Endothelial cell of umbilical vein (primary cell): ENCODE results near the gene VAV3. TPM values are rescaled to one million over a fixed set of nuclear protein-coding genes. Genes with fewer than 3 reads are reported as not detected.

Experiments used
- BruUV-seq: library from RNA; stranded (reverse); fragments of 400-500 nt; replicated peaks from 2 replicates; lab custom pipeline; 2021; lab: Mats Ljungman, UMichigan
- CTCF ChIA-PET: fragments of 300-600, 350-600 bp; sonication (Branson Sonifier 250); formaldehyde crosslinking; loops from one replicate; lab custom pipeline; 2021; ENCODE audit warnings: antibody characterized with exemption, inconsistent platforms; lab: Charles Lee
- POLR2A ChIA-PET: fragments of 300-600, 350-600 bp; sonication (Branson Sonifier 250); formaldehyde crosslinking; loops from one replicate; lab custom pipeline; 2021; ENCODE audit warnings: antibody characterized with exemption, inconsistent platforms; lab: Charles Lee
- DNase-seq: peaks from one replicate; pipeline ENCODE4 v3.0.0-alpha.2; 2011; ENCODE audit warnings: low read depth, low spot score
- FAIRE-seq: peaks from 2 replicates; lab custom pipeline; 2011; peaks lifted over from hg19 to GRCh38; lab: Jason Lieb, UNC
- H2AFZ ChIP-seq: 2 replicates; pipeline ENCODE4 v1.6.0; 2012; ENCODE audit warnings: low read depth, low read length, control low read depth, inconsistent platforms
- H3K27ac ChIP-seq: 2 replicates; pipeline ENCODE4 v1.5.1; 2011; ENCODE audit warnings: low read depth, mild to moderate bottlenecking, control low read depth, low read length, moderate library complexity; ENCODE audit not compliant: insufficient read depth
- H3K27me3 ChIP-seq, 2 experiments: 2 replicates each; pipeline versions ENCODE4 v1.6.0 to v1.6.1; 2011; ENCODE audit warnings: low read length in 2 of 2, mixed read lengths in 1 of 2; ENCODE audit not compliant: control insufficient read depth in 2 of 2, insufficient read depth in 2 of 2
- H3K36me3 ChIP-seq, 2 experiments: 2 replicates in 1 of 2; 3 replicates in 1 of 2; pipeline ENCODE4 v1.5.1; 2011; ENCODE audit warnings: low read length in 2 of 2, mild to moderate bottlenecking in 1 of 2, moderate library complexity in 1 of 2; ENCODE audit not compliant: control insufficient read depth in 2 of 2, insufficient read depth in 2 of 2; ENCODE audit errors: extremely low read depth in 1 of 2
- H3K4me1 ChIP-seq: 3 replicates; pipeline ENCODE4 v1.5.1; 2011; ENCODE audit warnings: mild to moderate bottlenecking, low read length; ENCODE audit not compliant: control insufficient read depth, insufficient read depth; ENCODE audit errors: extremely low read depth
- H3K4me2 ChIP-seq: 2 replicates; pipeline ENCODE4 v1.6.1; 2011; ENCODE audit warnings: low read length, control low read depth, mixed read lengths; ENCODE audit not compliant: insufficient read depth
- H3K4me3 ChIP-seq, 3 experiments: fragments of 200-600 bp in 1 of 3; sonication (generic), shearing (Covaris generic) in 1 of 3; replicated peaks in 1 of 3; 2 replicates each; pipeline ENCODE4 v1.5.1; 2011 to 2016; ENCODE audit warnings: control low read depth in 3 of 3, low read length in 3 of 3, mild to moderate bottlenecking in 2 of 3, inconsistent platforms in 1 of 3, low read depth in 1 of 3, moderate library complexity in 1 of 3; ENCODE audit not compliant: insufficient read depth in 1 of 3
- H3K79me2 ChIP-seq: 2 replicates; pipeline ENCODE4 v1.6.0; 2012; ENCODE audit warnings: low read length, inconsistent platforms; ENCODE audit not compliant: control insufficient read depth, insufficient read depth
- H3K9ac ChIP-seq: replicated peaks from 2 replicates; pipeline ENCODE3; 2011; ENCODE audit warnings: low read length, control low read depth; ENCODE audit not compliant: insufficient read depth; ENCODE audit errors: extremely low read depth
- H3K9me1 ChIP-seq: replicated peaks from 3 replicates; pipeline ENCODE4 v1.6.0; 2011; ENCODE audit warnings: mild to moderate bottlenecking, low read length; ENCODE audit not compliant: control insufficient read depth, insufficient read depth; ENCODE audit errors: extremely low read depth
- H3K9me3 ChIP-seq: replicated peaks from 2 replicates; pipeline ENCODE4 v1.5.1; 2012; ENCODE audit warnings: low read length, inconsistent platforms; ENCODE audit not compliant: control insufficient read depth, insufficient read depth
- H4K20me1 ChIP-seq: replicated peaks from 2 replicates; pipeline ENCODE3; 2011; ENCODE audit warnings: mild to moderate bottlenecking, low read length; ENCODE audit not compliant: control insufficient read depth, insufficient read depth; ENCODE audit errors: extremely low read depth
- CTCF ChIP-seq, 2 donors: IDR thresholded peaks; 1 replicate in 1 of 2; 2 replicates in 1 of 2; pipeline ENCODE4 v1.5.1; 2011; ENCODE audit warnings: low read length in 2 of 2, mild to moderate bottlenecking in 2 of 2, moderate library complexity in 2 of 2, control low read depth in 1 of 2, inconsistent platforms in 1 of 2, low read depth in 1 of 2; ENCODE audit not compliant: insufficient read depth in 1 of 2; ENCODE audit errors: extremely low read depth in 1 of 2
- EZH2 ChIP-seq: IDR thresholded peaks from 2 replicates; pipeline ENCODE4 v1.6.1; 2012; ENCODE audit warnings: borderline replicate concordance, low read depth, mild to moderate bottlenecking, moderate library complexity, low read length, inconsistent platforms; ENCODE audit not compliant: severe bottlenecking
- FOS ChIP-seq: IDR thresholded peaks from 2 replicates; pipeline ENCODE4 v1.6.1; 2011; ENCODE audit warnings: mild to moderate bottlenecking, low read length, moderate library complexity, borderline replicate concordance; ENCODE audit not compliant: insufficient read depth
- GATA2 ChIP-seq: IDR thresholded peaks from 2 replicates; pipeline ENCODE4 v1.7.0; 2011; ENCODE audit warnings: low read depth, mild to moderate bottlenecking, moderate library complexity, mixed read lengths, low read length; ENCODE audit not compliant: insufficient read length, insufficient read depth
- JUN ChIP-seq: IDR thresholded peaks from 2 replicates; pipeline ENCODE4 v1.6.1; 2011; ENCODE audit warnings: borderline replicate concordance, low read depth; ENCODE audit not compliant: insufficient read length, insufficient read depth
- MAX ChIP-seq: IDR thresholded peaks from 2 replicates; pipeline ENCODE4 v1.6.1; 2011; ENCODE audit not compliant: insufficient read depth, insufficient read length
- MYC ChIP-seq: IDR thresholded peaks from one replicate; pipeline ENCODE4 v1.6.1; 2011; ENCODE audit warnings: mild to moderate bottlenecking, low read depth, low read length
- POLR2A ChIP-seq: IDR thresholded peaks from 2 replicates; pipeline ENCODE4 v1.6.1; 2012; ENCODE audit warnings: low read depth, mild to moderate bottlenecking, control low read depth, low read length
- POLR2AphosphoS5 ChIP-seq: IDR thresholded peaks from 2 replicates; pipeline ENCODE4 v1.6.1; 2012; ENCODE audit warnings: low read depth, mild to moderate bottlenecking, control low read depth, low read length, moderate library complexity; ENCODE audit not compliant: insufficient read depth
- dilution Hi-C: fragments of 300-500 bp; cut with MboI; formaldehyde crosslinking; loops from one replicate; pipeline ENCODE4 v1.15.0; 2019; ENCODE audit warnings: low sequenced_read_pairs; ENCODE audit not compliant: extremely low pct_ligation_motif_present
- intact Hi-C: fragments of 100-400 bp; cut with micrococcal nuclease; formaldehyde crosslinking; loops from one replicate; pipeline ENCODE4 v1.10.0; 2022
- polyA plus RNA-seq, 4 experiments: library from polyadenylated mRNA; depleted of rRNA in 3 of 4; stranded (reverse) in 3 of 4; unstranded in 1 of 4; fragments of >200 nt; gene quantifications; 2 replicates each; pipeline versions ENCODE4 v1.2.1 to v1.2.3, GENCODE V29; 2011 to 2012; ENCODE audit warnings: missing spikeins in 1 of 4
- total RNA-seq: library from RNA; stranded (reverse); gene quantifications from 2 replicates; pipeline ENCODE4 v1.2.3, GENCODE V29; 2021

The VAV3 gene
- total and polyA plus RNA-seq, 2 donors (not counting 3 experiments of a cell fraction or from before 2014, with no cell fraction given): 0.18 to 1.5 TPM

GRCh38 chr1:107762751-107763390, 202.1 kb downstream of the VAV3 start:
- Histone ChIP-seq H3K9me3 (no peaks in the 10 kb centered on the region), H2AFZ (no peak overlapping the region), H3K27ac (no peak overlapping the region), H4K20me1 (no peaks in the 10 kb centered on the region), H3K4me3 (no peak overlapping the region), H3K9ac (no peak overlapping the region), H3K36me3 (no peaks in the 10 kb centered on the region), H3K79me2 (no peaks in the 10 kb centered on the region), H3K27me3 (no peaks in the 10 kb centered on the region), H3K9me1 (no peaks in the 10 kb centered on the region), H3K4me1 (peaks cover 9% of the 10 kb centered on the region), H3K4me2 (no peak overlapping the region)
- TF ChIP-seq GATA2 (no peak), FOS (no peak), MYC (no peak), MAX (no peak), JUN (no peak), CTCF (IDR thresholded peaks at IDR 0.05; ENCODE audit: extremely low read depth in 1 of 2, insufficient read depth in 1 of 2, low read depth in 1 of 2, low read length in 2 of 2) (no peak), POLR2AphosphoS5 (no peak), EZH2 (no peak), POLR2A (no peak)
- DNase-seq: no peak
- CTCF ChIA-PET: interaction anchor here (1.2 to 1.4 kb wide), 2 partner anchors 20 to 363 kb away, joined by 3 to 8 read pairs; no protein-coding TSS in a partner anchor
- FAIRE-seq: no peak
- POLR2A ChIA-PET: no interaction called here
- intact Hi-C loops: no loop called here
- no TSS peak for BruUV-seq
- dilution Hi-C loops: no loop called here
